ENCODE results near the gene HSD17B12. TPM values are rescaled to one million over a fixed set of nuclear protein-coding genes. Genes with fewer than 3 reads are reported as not detected.
"Not testable (repeated sequence)": the region's sequence is repeated elsewhere in the genome, so short reads cannot be mapped to it uniquely, and the experiment has no call there.

Gene HSD17B12
- polyA plus RNA-seq, 2 donors, result 33.2 to 46.7 TPM

DNA sequence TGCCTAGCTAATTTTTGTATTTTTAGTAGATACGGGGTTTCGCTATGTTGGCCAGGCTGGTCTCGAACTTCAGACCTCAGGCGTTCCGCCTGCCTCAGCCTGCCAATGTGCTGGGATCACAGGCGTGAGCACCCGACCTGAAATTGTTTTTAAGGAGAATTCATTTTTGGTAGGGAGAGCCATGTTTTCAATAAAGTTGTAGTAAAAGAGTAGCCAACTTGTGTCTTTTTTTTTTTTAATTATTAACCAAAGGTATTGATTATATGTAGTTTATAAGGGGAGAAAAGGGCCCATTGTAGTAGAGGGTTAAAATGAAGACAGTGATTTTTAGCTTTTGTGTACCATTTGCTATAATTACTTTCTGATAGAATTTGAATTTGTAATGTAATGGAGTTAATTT, 31.6 kb upstream of the HSD17B12 start:
- no peaks in the 10 kb centered on the region for H3K27me3 ChIP-seq (ENCODE audit: control insufficient read depth in 1 of 2, insufficient read depth in 2 of 2, low read length in 2 of 2)
- peaks cover 3 to 4% of the 10 kb centered on the region in 2 donors for H3K4me1 ChIP-seq (ENCODE audit: control insufficient read depth in 2 of 2, insufficient read depth in 2 of 2, low read length in 1 of 2)
- H3K9me3 ChIP-seq (ENCODE audit: control insufficient read depth in 2 of 2, insufficient read depth in 1 of 2, low read depth in 1 of 2, low read length in 1 of 2), result no peaks in the 10 kb centered on the region
- H3K4me3 ChIP-seq (ENCODE audit: low read depth in 1 of 2, low read length in 2 of 2), result no peak overlapping the region
- WGBS, 2 donors, result 97 to 98% methylated on average over 7 of the region's 7 CpGs
- peaks cover 0 to 5% of the 10 kb centered on the region in 2 donors for H3K36me3 ChIP-seq (ENCODE audit: control insufficient read depth in 2 of 2, insufficient read depth in 2 of 2, low read length in 1 of 2)
- no peak overlapping the region for H3K27ac ChIP-seq (ENCODE audit: low read depth in 2 of 2, low read length in 1 of 2)

DNA sequence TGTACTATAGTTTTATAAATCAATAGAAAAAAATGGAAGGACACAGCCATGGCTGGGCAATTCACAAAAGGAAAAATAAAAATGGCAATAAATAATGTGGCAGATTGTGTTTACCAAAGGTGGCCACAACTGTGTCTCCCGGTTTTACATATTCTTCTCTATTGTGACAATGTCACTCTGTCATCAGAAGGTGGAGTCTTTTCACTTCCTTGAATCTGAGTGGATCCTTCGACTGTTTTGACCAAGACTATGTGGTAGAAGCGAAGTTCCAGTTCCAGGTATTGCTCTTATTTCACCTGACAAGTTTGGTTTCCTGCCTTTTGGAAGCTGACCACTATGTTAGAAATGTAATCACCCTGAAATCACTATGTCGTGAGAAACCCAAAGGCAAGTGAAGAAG, 31.0 kb upstream of the HSD17B12 start:
- peaks cover 0 to 5% of the 10 kb centered on the region in 2 donors for H3K36me3 ChIP-seq (ENCODE audit: control insufficient read depth in 2 of 2, insufficient read depth in 2 of 2, low read length in 1 of 2)
- H3K27me3 ChIP-seq (ENCODE audit: control insufficient read depth in 1 of 2, insufficient read depth in 2 of 2, low read length in 2 of 2), result no peaks in the 10 kb centered on the region
- H3K9me3 ChIP-seq (ENCODE audit: control insufficient read depth in 2 of 2, insufficient read depth in 1 of 2, low read depth in 1 of 2, low read length in 1 of 2), result no peaks in the 10 kb centered on the region
- WGBS, 2 donors, result 88 to 94% methylated on average over 4 of the region's 4 CpGs
- no peak overlapping the region for H3K4me3 ChIP-seq (ENCODE audit: low read depth in 1 of 2, low read length in 2 of 2)
- H3K27ac ChIP-seq (ENCODE audit: low read depth in 2 of 2, low read length in 1 of 2), result no peak overlapping the region
- H3K4me1 ChIP-seq (ENCODE audit: control insufficient read depth in 2 of 2, insufficient read depth in 2 of 2, low read length in 1 of 2), result peaks cover 3 to 4% of the 10 kb centered on the region in 2 donors

DNA sequence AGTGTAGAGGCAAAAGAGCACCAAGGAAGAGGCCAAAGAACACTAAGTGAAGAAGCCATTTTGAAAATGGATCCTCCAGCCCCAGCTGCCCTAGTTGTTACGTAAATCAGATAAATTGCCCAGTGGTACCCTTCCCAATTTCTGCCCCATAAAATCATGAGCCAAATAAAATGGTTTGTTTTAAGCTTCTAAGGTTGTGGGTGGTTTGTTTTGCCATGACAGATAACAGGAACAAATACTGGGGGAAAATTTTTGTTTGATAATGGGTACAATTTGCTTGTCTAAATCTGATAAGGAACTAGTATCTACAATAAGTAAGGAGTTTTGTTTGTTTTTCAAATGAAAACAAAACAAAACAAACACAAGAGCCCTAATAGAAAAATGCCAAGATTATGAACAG, 30.6 kb upstream of the HSD17B12 start:
- Histone ChIP-seq H3K4me3 (ENCODE audit: low read depth in 1 of 2, low read length in 2 of 2) (no peak overlapping the region), H3K36me3 (ENCODE audit: control insufficient read depth in 2 of 2, insufficient read depth in 2 of 2, low read length in 1 of 2) (peaks cover 0 to 5% of the 10 kb centered on the region in 2 donors), H3K4me1 (ENCODE audit: control insufficient read depth in 2 of 2, insufficient read depth in 2 of 2, low read length in 1 of 2) (peaks cover under 1% of the 10 kb centered on the region in 2 donors), H3K9me3 (ENCODE audit: control insufficient read depth in 2 of 2, insufficient read depth in 1 of 2, low read depth in 1 of 2, low read length in 1 of 2) (no peaks in the 10 kb centered on the region), H3K27ac (ENCODE audit: low read depth in 2 of 2, low read length in 1 of 2) (no peak overlapping the region), H3K27me3 (ENCODE audit: control insufficient read depth in 1 of 2, insufficient read depth in 2 of 2, low read length in 2 of 2) (no peaks in the 10 kb centered on the region)
- 84 to 91% methylated on average over 1 of the region's 1 CpG for WGBS, 2 donors

DNA sequence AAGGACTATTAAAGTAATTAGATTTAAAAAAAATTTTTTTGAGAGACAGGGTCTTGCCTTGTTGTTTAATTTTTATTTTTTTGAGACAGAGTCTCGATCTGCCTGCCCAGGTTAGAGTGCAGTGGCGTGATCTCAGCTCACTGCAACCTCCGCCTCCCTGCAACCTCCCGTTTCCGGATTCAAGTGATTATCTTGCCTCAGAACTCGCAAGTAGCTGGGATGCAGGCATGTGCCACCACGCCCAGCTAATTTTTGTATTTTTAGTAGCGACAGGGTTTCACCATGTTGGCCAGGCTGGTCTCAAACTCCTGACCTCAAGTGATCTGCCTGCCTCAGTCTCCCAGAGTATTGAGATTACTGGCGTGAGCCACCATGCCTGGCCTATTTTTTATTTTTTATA, 17.5 kb upstream of the HSD17B12 start:
- not testable (repeated sequence) for H3K4me1 ChIP-seq (ENCODE audit: control insufficient read depth in 2 of 2, insufficient read depth in 2 of 2, low read length in 1 of 2); H3K27ac ChIP-seq (ENCODE audit: low read depth in 2 of 2, low read length in 1 of 2); H3K9me3 ChIP-seq (ENCODE audit: control insufficient read depth in 2 of 2, insufficient read depth in 1 of 2, low read depth in 1 of 2, low read length in 1 of 2); H3K27me3 ChIP-seq (ENCODE audit: control insufficient read depth in 1 of 2, insufficient read depth in 2 of 2, low read length in 2 of 2); H3K4me3 ChIP-seq (ENCODE audit: low read depth in 1 of 2, low read length in 2 of 2); H3K36me3 ChIP-seq (ENCODE audit: control insufficient read depth in 2 of 2, insufficient read depth in 2 of 2, low read length in 1 of 2)
- WGBS, 2 donors, result 81 to 82% methylated on average over 9 of the region's 9 CpGs

DNA sequence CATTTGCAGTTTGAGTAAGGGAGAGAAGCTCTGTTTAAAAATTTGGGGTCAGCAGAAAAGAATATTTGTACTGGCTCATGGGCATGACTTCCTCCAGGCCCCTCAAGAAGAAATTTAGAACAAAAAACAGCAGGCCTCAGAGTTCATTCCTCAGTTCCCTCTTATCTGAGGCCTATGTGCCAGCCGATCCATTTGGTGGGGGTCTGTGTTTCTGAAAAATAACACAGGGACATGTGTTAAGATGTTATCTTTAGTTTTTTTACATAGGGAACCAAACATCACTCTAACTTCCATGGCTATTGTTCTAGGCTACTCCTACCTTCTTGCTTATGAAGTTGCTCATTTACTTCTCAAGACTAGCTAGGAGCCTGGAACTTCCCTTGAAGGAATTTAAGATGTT, 16.2 kb upstream of the HSD17B12 start:
- Histone ChIP-seq H3K27ac (ENCODE audit: low read depth in 2 of 2, low read length in 1 of 2) (no peak overlapping the region), H3K4me1 (ENCODE audit: control insufficient read depth in 2 of 2, insufficient read depth in 2 of 2, low read length in 1 of 2) (no peaks in the 10 kb centered on the region), H3K9me3 (ENCODE audit: control insufficient read depth in 2 of 2, insufficient read depth in 1 of 2, low read depth in 1 of 2, low read length in 1 of 2) (no peaks in the 10 kb centered on the region), H3K27me3 (ENCODE audit: control insufficient read depth in 1 of 2, insufficient read depth in 2 of 2, low read length in 2 of 2) (no peaks in the 10 kb centered on the region), H3K4me3 (ENCODE audit: low read depth in 1 of 2, low read length in 2 of 2) (no peak overlapping the region), H3K36me3 (ENCODE audit: control insufficient read depth in 2 of 2, insufficient read depth in 2 of 2, low read length in 1 of 2) (no peaks in the 10 kb centered on the region)
- 64 to 67% methylated on average over 1 of the region's 1 CpG for WGBS, 2 donors

DNA sequence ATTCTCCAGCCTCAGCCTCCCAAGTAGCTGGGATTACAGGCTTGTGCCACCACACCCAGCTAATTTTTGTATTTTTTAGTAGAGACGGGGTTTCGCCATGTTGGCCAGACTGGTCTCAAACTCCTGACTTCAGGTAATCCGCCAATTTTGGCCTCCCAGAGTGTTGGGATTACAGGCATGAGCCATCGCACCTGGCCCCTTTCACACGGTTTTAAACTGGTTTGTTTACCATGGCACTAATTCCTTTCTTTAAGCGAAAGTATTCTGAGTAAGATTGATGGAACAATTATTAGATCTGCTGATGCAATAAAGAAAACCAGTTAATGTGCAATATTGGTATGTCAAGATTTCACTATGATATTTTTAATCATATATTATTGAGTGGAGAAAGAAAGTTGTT, 9.3 kb upstream of the HSD17B12 start:
- not testable (repeated sequence) for H3K4me1 ChIP-seq (ENCODE audit: control insufficient read depth in 2 of 2, insufficient read depth in 2 of 2, low read length in 1 of 2); H3K36me3 ChIP-seq (ENCODE audit: control insufficient read depth in 2 of 2, insufficient read depth in 2 of 2, low read length in 1 of 2); H3K4me3 ChIP-seq (ENCODE audit: low read depth in 1 of 2, low read length in 2 of 2); H3K27ac ChIP-seq (ENCODE audit: low read depth in 2 of 2, low read length in 1 of 2); H3K9me3 ChIP-seq (ENCODE audit: control insufficient read depth in 2 of 2, insufficient read depth in 1 of 2, low read depth in 1 of 2, low read length in 1 of 2); H3K27me3 ChIP-seq (ENCODE audit: control insufficient read depth in 1 of 2, insufficient read depth in 2 of 2, low read length in 2 of 2)
- WGBS, 2 donors, result 65 to 68% methylated on average over 6 of the region's 6 CpGs

DNA sequence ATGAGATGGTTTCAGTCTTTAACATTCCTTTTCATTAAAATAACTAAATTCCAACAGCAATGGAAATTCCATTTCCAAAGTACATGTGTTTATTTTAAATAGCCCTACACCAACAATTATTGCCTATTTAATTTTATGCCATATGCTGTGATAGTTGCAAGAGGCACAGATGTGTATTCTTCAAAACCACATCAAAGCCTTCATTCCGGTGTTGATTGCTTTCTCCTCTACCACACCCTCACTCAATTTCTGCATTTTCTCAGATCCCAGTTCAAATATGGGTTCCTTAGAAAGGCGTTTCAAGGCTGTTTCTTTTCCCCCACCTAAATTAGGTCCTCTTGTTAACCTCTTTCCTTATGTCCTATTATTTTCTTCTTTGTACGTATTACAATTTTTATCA, 6.0 kb upstream of the HSD17B12 start:
- no peaks in the 10 kb centered on the region for H3K9me3 ChIP-seq (ENCODE audit: control insufficient read depth in 2 of 2, insufficient read depth in 1 of 2, low read depth in 1 of 2, low read length in 1 of 2)
- H3K4me3 ChIP-seq (ENCODE audit: low read depth in 1 of 2, low read length in 2 of 2), result no peak overlapping the region
- 47 to 48% methylated on average over 3 of the region's 3 CpGs for WGBS, 2 donors
- H3K27ac ChIP-seq (ENCODE audit: low read depth in 2 of 2, low read length in 1 of 2), result no peak overlapping the region
- no peaks in the 10 kb centered on the region for H3K4me1 ChIP-seq (ENCODE audit: control insufficient read depth in 2 of 2, insufficient read depth in 2 of 2, low read length in 1 of 2)
- no peaks in the 10 kb centered on the region for H3K27me3 ChIP-seq (ENCODE audit: control insufficient read depth in 1 of 2, insufficient read depth in 2 of 2, low read length in 2 of 2)
- H3K36me3 ChIP-seq (ENCODE audit: control insufficient read depth in 2 of 2, insufficient read depth in 2 of 2, low read length in 1 of 2), result no peaks in the 10 kb centered on the region

DNA sequence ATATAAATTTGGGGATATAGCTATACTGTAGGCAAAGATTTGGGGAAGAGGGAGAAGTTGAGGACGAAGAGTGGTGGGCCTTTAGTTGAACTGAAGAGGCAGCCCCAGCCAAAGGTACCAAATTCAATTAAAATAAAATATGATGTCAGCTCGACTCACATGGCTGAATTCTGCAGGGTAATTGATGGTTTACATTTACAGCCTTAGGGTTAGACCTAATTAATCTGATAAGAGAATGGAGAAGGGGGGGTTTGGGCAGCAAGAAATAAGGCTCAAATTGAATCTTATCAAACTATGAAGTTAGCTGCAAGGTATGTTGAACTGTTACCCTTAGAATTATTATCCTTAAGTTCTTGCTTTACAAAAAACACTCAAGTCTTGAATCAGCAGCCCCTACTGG, 3.6 kb upstream of the HSD17B12 start:
- no peak overlapping the region for H3K4me3 ChIP-seq (ENCODE audit: low read depth in 1 of 2, low read length in 2 of 2)
- no peak overlapping the region for H3K27ac ChIP-seq (ENCODE audit: low read depth in 2 of 2, low read length in 1 of 2)
- no peaks in the 10 kb centered on the region for H3K9me3 ChIP-seq (ENCODE audit: control insufficient read depth in 2 of 2, insufficient read depth in 1 of 2, low read depth in 1 of 2, low read length in 1 of 2)
- no peaks in the 10 kb centered on the region for H3K36me3 ChIP-seq (ENCODE audit: control insufficient read depth in 2 of 2, insufficient read depth in 2 of 2, low read length in 1 of 2)
- H3K27me3 ChIP-seq (ENCODE audit: control insufficient read depth in 1 of 2, insufficient read depth in 2 of 2, low read length in 2 of 2), result no peaks in the 10 kb centered on the region
- no peaks in the 10 kb centered on the region for H3K4me1 ChIP-seq (ENCODE audit: control insufficient read depth in 2 of 2, insufficient read depth in 2 of 2, low read length in 1 of 2)
- 59 to 61% methylated on average over 2 of the region's 2 CpGs for WGBS, 2 donors

DNA sequence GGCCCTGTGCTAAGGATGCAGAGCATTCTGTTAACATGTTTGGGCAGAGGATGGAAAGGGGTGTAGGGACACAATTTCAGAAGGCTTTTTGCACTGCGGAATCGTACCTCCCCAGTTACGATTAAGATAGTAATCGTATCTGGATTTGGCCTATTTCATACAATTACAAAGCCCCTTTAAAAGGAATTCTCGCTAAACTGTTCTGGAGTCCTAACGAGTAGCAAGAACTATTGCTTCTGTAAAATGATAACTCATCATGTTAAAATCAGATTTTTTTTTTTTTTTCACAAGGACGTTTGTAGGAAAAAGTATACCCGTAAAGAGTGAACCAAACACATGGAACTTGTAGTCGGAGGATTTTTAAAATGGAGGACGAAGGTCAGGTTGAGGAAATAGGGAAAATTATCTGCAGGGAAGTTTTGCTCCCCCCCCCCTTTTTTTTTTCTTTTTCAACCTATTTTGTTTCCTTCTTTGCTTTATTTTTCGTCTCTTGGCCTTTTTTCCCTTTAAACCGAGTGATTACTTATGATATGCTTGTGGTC, 934 bp downstream of the HSD17B12 start:
- Histone ChIP-seq H3K27me3 (ENCODE audit: control insufficient read depth in 1 of 2, insufficient read depth in 2 of 2, low read length in 2 of 2) (no peaks in the 10 kb centered on the region), H3K27ac (ENCODE audit: low read depth in 2 of 2, low read length in 1 of 2) (peak overlapping the region; percentile 97 to 98), H3K36me3 (ENCODE audit: control insufficient read depth in 2 of 2, insufficient read depth in 2 of 2, low read length in 1 of 2) (no peaks in the 10 kb centered on the region), H3K9me3 (ENCODE audit: control insufficient read depth in 2 of 2, insufficient read depth in 1 of 2, low read depth in 1 of 2, low read length in 1 of 2) (no peaks in the 10 kb centered on the region), H3K4me3 (ENCODE audit: low read depth in 1 of 2, low read length in 2 of 2) (peak overlapping the region; percentile 88 to 90), H3K4me1 (ENCODE audit: control insufficient read depth in 2 of 2, insufficient read depth in 2 of 2, low read length in 1 of 2) (no peaks in the 10 kb centered on the region)
- WGBS, 2 donors, result 7% methylated on average over 12 of the region's 12 CpGs

DNA sequence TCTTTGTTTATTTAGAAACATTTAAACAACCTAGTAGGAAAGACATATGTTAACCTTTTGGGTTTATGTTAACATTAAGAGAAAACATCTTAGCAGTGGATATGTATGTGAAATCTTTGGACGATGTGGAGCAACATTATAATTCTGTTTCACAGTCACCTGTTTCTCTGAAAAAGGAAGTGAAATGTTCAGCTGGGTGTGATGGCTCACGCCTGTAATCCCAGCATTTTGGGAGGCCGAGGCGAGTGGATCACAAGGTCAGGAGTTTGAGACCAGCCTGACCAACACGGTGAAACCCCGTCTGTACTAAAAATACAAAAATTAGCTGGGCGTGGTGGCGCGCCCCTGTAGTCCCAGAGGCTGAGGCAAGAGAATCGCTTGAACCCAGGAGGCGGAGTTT, 1.5 kb downstream of the HSD17B12 start:
- not testable (repeated sequence) for H3K36me3 ChIP-seq (ENCODE audit: control insufficient read depth in 2 of 2, insufficient read depth in 2 of 2, low read length in 1 of 2); H3K27ac ChIP-seq (ENCODE audit: low read depth in 2 of 2, low read length in 1 of 2)

More for the DNA sequence above, 1.5 kb downstream of the HSD17B12 start:
- H3K27me3 ChIP-seq (ENCODE audit: control insufficient read depth in 1 of 2, insufficient read depth in 2 of 2, low read length in 2 of 2); H3K9me3 ChIP-seq (ENCODE audit: control insufficient read depth in 2 of 2, insufficient read depth in 1 of 2, low read depth in 1 of 2, low read length in 1 of 2); H3K4me1 ChIP-seq (ENCODE audit: control insufficient read depth in 2 of 2, insufficient read depth in 2 of 2, low read length in 1 of 2): not testable (repeated sequence)
- H3K4me3 ChIP-seq (ENCODE audit: low read depth in 1 of 2, low read length in 2 of 2), result peak overlapping the region in 1 of 2 donors; percentile 90
- WGBS, 2 donors, result 82 to 84% methylated on average over 11 of the region's 11 CpGs
